Spleen (tissue), 11 donors: ENCODE results near the gene ZNF789. TPM values are rescaled to one million over a fixed set of nuclear protein-coding genes. Genes with fewer than 3 reads are reported as not detected.
A peak's percentile ranks its signal among the peaks of the same experiment; 100 is the strongest.

Source experiments
- DNase-seq: peaks from one replicate; pipeline ENCODE4 v3.0.0-alpha.2; 2020
- H3K27ac ChIP-seq, 8 donors: fragments of 200-600 bp; sonication (generic) in 7 of 8; 1 replicate in 4 of 8; 2 replicates in 4 of 8; pipeline versions ENCODE4 v1.5.0 to v1.8.0; 2016 to 2021; ENCODE audit warnings: inconsistent platforms in 4 of 8, mild to moderate bottlenecking in 4 of 8, moderate library complexity in 1 of 8
- H3K27me3 ChIP-seq, 7 donors: fragments of 200-600 bp; sonication (generic) in 6 of 7; replicated peaks in 1 of 7; 1 replicate in 4 of 7; 2 replicates in 3 of 7; pipeline versions ENCODE4 v1.5.0 to v1.8.0; 2016 to 2021; ENCODE audit warnings: inconsistent platforms in 3 of 7, mild to moderate bottlenecking in 1 of 7
- H3K36me3 ChIP-seq, 6 donors: fragments of 200-600 bp; sonication (generic) in 5 of 6; 1 replicate in 4 of 6; 2 replicates in 2 of 6; pipeline versions ENCODE4 v1.5.0 to v1.8.0; 2016 to 2021; ENCODE audit warnings: inconsistent platforms in 2 of 6
- H3K4me1 ChIP-seq, 6 donors: fragments of 200-600 bp; sonication (generic) in 5 of 6; 1 replicate in 3 of 6; 2 replicates in 3 of 6; pipeline versions ENCODE4 v1.5.0 to v1.8.0; 2016 to 2021; ENCODE audit warnings: inconsistent platforms in 3 of 6
- H3K4me3 ChIP-seq, 8 donors: fragments of 200-600 bp; sonication (generic) in 7 of 8; 1 replicate in 4 of 8; 2 replicates in 4 of 8; pipeline versions ENCODE4 v1.5.0 to v1.8.0; 2016 to 2021; ENCODE audit warnings: inconsistent platforms in 4 of 8, mild to moderate bottlenecking in 4 of 8, moderate library complexity in 2 of 8
- H3K9me3 ChIP-seq, 8 donors: fragments of 200-600 bp; sonication (generic) in 7 of 8; 1 replicate in 4 of 8; 2 replicates in 4 of 8; pipeline versions ENCODE4 v1.5.0 to v1.8.0; 2016 to 2021; ENCODE audit warnings: inconsistent platforms in 4 of 8
- CTCF ChIP-seq, 11 experiments: fragments of 200-600 bp in 7 of 11; fragments of 450-650 bp in 4 of 11; sonication (generic) in 4 of 11; IDR thresholded peaks in 8 of 11; conservative IDR thresholded peaks in 3 of 11; 1 replicate in 7 of 11; 2 replicates in 4 of 11; pipeline versions ENCODE4 v1.4.0 to v1.8.0; 2016 to 2021; ENCODE audit warnings: antibody characterized with exemption in 11 of 11, inconsistent platforms in 4 of 11, mild to moderate bottlenecking in 1 of 11
- POLR2A ChIP-seq, 3 donors: fragments of 450-650 bp; IDR thresholded peaks; one replicate each; pipeline ENCODE4 v1.5.1; 2017; ENCODE audit warnings: antibody characterized with exemption in 3 of 3, mild to moderate bottlenecking in 1 of 3
- POLR2AphosphoS5 ChIP-seq, 3 donors: sonication (generic); formaldehyde crosslinking; IDR thresholded peaks; one replicate each; pipeline ENCODE4 v1.5.1; 2017; ENCODE audit warnings: antibody characterized with exemption in 3 of 3
- WGBS, 5 donors: extraction: QIAGEN DNeasy Blood & Tissue Kit in 3 of 5; methylation state at CpG; one replicate each; pipeline versions ENCODE4 v1.1.5 to v1.1.7; 2013 to 2018; 5-methylcytosine and 5-hydroxymethylcytosine counted together
- intact Hi-C: fragments of 100-400 bp; cut with DNase I; formaldehyde crosslinking; loops from one replicate; pipeline ENCODE4 v1.15.0; 2023; ENCODE audit warnings: low total_unique reads
- polyA plus RNA-seq, 3 donors: library from polyadenylated mRNA; stranded (reverse); fragments of 200-250 nt; gene quantifications; one replicate each; pipeline ENCODE4 v1.2.1, GENCODE V29; 2013
- total RNA-seq, 7 donors: library from RNA; depleted of rRNA in 3 of 7; stranded (reverse); fragments of >200 nt in 3 of 7; fragmentation: NEBNext Ultra II Directional in 4 of 7; extraction: Animal tissue kit (Norgen Biotek cat#: 25700) in 4 of 7; gene quantifications; one replicate each; pipeline versions ENCODE4 v1.1.0 to v1.2.1, GENCODE V29; 2016 to 2021
- donor health status: healthy with polysubstance abuse.
- donor health status: DM: no; HTN: no; CAD: no; lungs with moderate emphysema.
- donor health status: DM: no; HTN: no; CAD: no.
- donor health status: Bipolar disorder and iron deficiency.
- donor health status: healthy.
- donor health status: DM: no; HTN: no; CAD: no.
- donor health status: DM: yes; HTN: yes; CAD: no.

ZNF789 gene
- total and polyA plus RNA-seq, 10 donors = 8.9 to 22.5 (median 13.6) TPM

DNA sequence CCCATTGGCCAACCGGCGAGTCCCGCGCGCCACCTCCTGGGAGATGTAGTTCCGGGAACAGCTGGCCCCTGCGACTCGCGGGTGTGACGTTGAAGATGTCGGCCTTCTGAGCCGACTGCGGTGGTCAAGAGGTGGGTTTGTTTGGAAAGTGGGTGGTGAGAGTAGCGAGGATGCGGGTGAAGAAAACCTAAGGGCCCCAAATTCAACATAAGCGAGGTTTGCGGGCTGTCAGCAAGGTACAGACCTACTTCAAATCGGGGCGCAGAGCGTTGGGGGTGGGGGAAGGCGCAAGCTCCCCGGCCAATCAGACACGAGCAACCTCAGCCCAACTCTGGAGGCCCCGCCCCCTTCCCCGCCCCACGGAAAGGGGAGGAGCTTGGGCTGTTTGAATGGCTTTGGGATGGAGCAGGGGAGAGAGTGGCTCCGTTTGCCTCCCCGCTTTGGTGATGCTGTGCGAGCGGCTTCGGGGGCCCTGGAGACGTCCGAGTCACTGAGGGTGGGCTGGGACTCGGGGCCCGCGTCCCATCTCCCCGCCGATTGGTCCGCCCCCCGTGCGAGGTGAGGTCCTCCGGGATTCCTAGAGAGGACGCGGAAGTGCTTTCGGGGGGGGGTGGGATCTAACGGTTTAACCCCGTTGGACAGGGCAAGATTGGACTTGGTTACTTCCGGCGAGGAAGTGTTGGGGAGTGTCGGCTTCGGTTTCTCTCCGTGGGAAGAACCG is 32.1 kb downstream of the ZNF789 start, which contains the start of gene ZKSCAN5:
Gene ZKSCAN5, plus strand, starts transcription at position 60 of the 721 bp plus-strand sequence. CDS start 1,383 bp downstream, outside the sequence.
- Histone ChIP-seq H3K27ac (peak within 1 kb of the TSS; percentile 77 to 97 (median 96)), H3K4me1 (peaks cover 27 to 67% (median 48%) of the 10 kb centered on the region in 6 donors), H3K9me3 (no peaks in the 10 kb centered on the region), H3K27me3 (no peaks in the 10 kb centered on the region), H3K4me3 (peak within 1 kb of the TSS; percentile 60 to 98 (median 84)), H3K36me3 (peaks cover 0 to 9% (median 0%) of the 10 kb centered on the region in 6 donors)
- intact Hi-C loops = loop anchor here (5.0 kb wide), 1 partner anchor 48 kb away; the partner anchor contains the start of gene FAM200A
- 0% methylated on average over 23 to 53 of the region's 53 CpGs for WGBS, 5 donors
- DNase-seq = peak; percentile 98
- TF ChIP-seq CTCF (IDR thresholded peaks at IDR 0.05 in 8 of 11, conservative IDR thresholded peaks at IDR 0.05 in 3 of 11) (peak in 3 of 11 experiments; percentile 18 to 35 (median 29)), POLR2A (IDR thresholded peaks at IDR 0.05) (peak in 2 of 3 donors; percentile 10 to 37), POLR2AphosphoS5 (IDR thresholded peaks at IDR 0.05) (peak; percentile 82 to 94 (median 83))

- Histone ChIP-seq H3K27ac (peak overlapping the region; percentile 77 to 97 (median 96)), H3K27me3 (no peaks in the 10 kb centered on the region), H3K9me3 (no peaks in the 10 kb centered on the region), H3K4me3 (peak overlapping the region; percentile 60 to 98 (median 84)), H3K36me3 (peaks cover 0 to 14% (median 0%) of the 10 kb centered on the region in 6 donors), H3K4me1 (peaks cover 27 to 67% (median 48%) of the 10 kb centered on the region in 6 donors)
- TF ChIP-seq POLR2A (IDR thresholded peaks at IDR 0.05) = no peak
- TF ChIP-seq CTCF (IDR thresholded peaks at IDR 0.05 in 8 of 11, conservative IDR thresholded peaks at IDR 0.05 in 3 of 11) = no peak
- no peak for TF ChIP-seq POLR2AphosphoS5 (IDR thresholded peaks at IDR 0.05)
- no peak for DNase-seq
- intact Hi-C loops = loop anchor here (5.0 kb wide), 1 partner anchor 47 kb away; the partner anchor contains the start of gene FAM200A
- 0 to 10% (median 4%) methylated on average over 7 to 11 of the region's 11 CpGs for WGBS, 5 donors
Observed at GRCh38 chr7:99505324-99505662, 32.6 kb downstream of the ZNF789 start.

DNA sequence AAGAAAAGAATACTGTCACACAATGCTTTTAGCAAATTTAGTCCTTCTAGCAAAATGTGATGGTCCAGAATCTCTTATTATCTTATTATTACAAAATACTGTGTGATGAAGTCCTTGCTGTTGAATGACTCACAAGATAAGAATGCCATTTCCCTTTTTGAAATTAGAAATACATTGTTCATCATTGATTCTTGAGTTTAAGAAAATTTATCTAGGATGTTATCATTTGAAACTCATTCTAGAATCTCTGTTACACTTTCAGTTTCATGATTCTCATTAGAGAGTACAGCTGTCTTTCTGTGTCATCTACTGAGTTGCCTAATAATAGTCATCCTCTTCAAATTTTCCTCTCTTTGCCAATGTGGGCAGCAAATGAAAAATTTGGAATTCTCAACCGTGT is 41.4 kb downstream of the ZNF789 start:
- Histone ChIP-seq H3K4me1 (peaks cover 0 to 14% (median 0%) of the 10 kb centered on the region in 6 donors), H3K36me3 (peaks cover 0 to 97% (median 49%) of the 10 kb centered on the region in 6 donors), H3K27ac (no peak overlapping the region), H3K4me3 (no peak overlapping the region), H3K9me3 (no peaks in the 10 kb centered on the region), H3K27me3 (no peaks in the 10 kb centered on the region)
- no peak for DNase-seq
- TF ChIP-seq CTCF (IDR thresholded peaks at IDR 0.05 in 8 of 11, conservative IDR thresholded peaks at IDR 0.05 in 3 of 11) (no peak), POLR2A (IDR thresholded peaks at IDR 0.05) (no peak), POLR2AphosphoS5 (IDR thresholded peaks at IDR 0.05) (no peak)
- WGBS, 5 donors = 86 to 100% (median 88%) methylated on average over 1 of the region's 1 CpG
- intact Hi-C loops = no loop called here

GRCh38 chr7:99521399-99521798 is 48.7 kb downstream of the ZNF789 start:
- no peak for TF ChIP-seq CTCF (IDR thresholded peaks at IDR 0.05 in 8 of 11, conservative IDR thresholded peaks at IDR 0.05 in 3 of 11)
- no peak for TF ChIP-seq POLR2AphosphoS5 (IDR thresholded peaks at IDR 0.05)
- no peak for TF ChIP-seq POLR2A (IDR thresholded peaks at IDR 0.05)
- no peaks in the 10 kb centered on the region for H3K4me1 ChIP-seq
- no peak for DNase-seq
- H3K4me3 ChIP-seq = no peak overlapping the region
- 93 to 97% (median 96%) methylated on average over 3 of the region's 3 CpGs for WGBS, 5 donors
- H3K27me3 ChIP-seq = no peaks in the 10 kb centered on the region
- H3K9me3 ChIP-seq = no peaks in the 10 kb centered on the region
- intact Hi-C loops = no loop called here
- peaks cover 0 to 99% (median 50%) of the 10 kb centered on the region in 6 donors for H3K36me3 ChIP-seq
- H3K27ac ChIP-seq = no peak overlapping the region
